GM12892 (cell line): ENCODE results near the gene HMCN2.

Source experiments
- DNase-seq: peaks from one replicate; pipeline ENCODE4 v3.0.0; 2011; ENCODE audit not compliant: insufficient read length
- FAIRE-seq: peaks from 2 replicates; lab custom pipeline; 2011; peaks lifted over from hg19 to GRCh38; lab: Jason Lieb, UNC
- POLR2A ChIP-seq: IDR thresholded peaks from 2 replicates; pipeline ENCODE4 v1.6.1; 2011; ENCODE audit warnings: low read depth, low read length, control low read depth
- POLR2AphosphoS5 ChIP-seq: IDR thresholded peaks from 2 replicates; pipeline ENCODE4 v1.6.1; 2011; ENCODE audit warnings: low read depth, low read length, control low read depth
- TAF1 ChIP-seq: IDR thresholded peaks from 2 replicates; pipeline ENCODE4 v1.6.1; 2011; ENCODE audit warnings: low read depth, mild to moderate bottlenecking, control low read depth, low read length, borderline replicate concordance

Gene HMCN2

DNA sequence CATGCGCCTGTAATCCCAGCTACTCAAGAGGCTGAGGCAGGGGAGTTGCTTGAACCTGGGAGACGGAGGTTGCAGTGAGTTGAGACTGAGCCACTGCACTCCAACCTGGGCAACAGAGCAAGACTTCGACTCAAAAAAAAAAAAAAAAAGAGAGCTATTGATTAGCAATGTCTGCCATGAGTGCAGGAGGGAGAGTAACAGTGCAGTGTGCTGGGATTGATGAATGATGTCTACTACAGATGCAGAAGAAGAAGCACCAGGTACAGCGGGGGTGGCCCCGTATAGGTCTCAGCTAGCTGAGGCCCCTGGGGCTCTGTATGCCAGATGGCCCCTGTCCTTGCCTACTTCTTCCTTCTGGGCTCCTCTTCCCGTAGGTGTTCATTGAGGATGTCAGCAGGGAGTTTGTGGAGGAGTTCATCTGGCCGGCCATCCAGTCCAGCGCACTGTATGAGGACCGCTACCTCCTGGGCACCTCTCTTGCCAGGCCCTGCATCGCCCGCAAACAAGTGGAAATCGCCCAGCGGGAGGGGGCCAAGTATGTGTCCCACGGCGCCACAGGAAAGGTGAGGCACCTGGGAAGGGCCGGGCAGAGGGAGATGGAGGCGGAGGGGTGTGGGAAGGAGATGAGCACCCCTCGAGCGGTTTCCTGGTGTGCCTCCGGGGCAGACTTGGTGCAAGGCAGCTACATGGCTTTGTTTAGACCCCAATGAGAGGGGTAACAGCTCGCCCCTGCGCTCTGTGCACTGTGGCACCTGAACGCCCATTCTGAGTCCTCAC is 192.7 kb downstream of the HMCN2 start:
- TF ChIP-seq TAF1 (no peak), POLR2A (no peak), POLR2AphosphoS5 (no peak)
- no peak for DNase-seq
- no peak for FAIRE-seq

GRCh38 chr9:130458804-130459067 is 193.2 kb downstream of the HMCN2 start:
- DNase-seq (no peak), FAIRE-seq (no peak)
- TF ChIP-seq POLR2A, result no peak
- no peak for TF ChIP-seq POLR2AphosphoS5
- no peak for TF ChIP-seq TAF1

- TF ChIP-seq TAF1 (no peak), POLR2A (no peak), POLR2AphosphoS5 (no peak)
- DNase-seq, result no peak
- FAIRE-seq, result no peak
Observed at GRCh38 chr9:130459151-130459550, 193.6 kb downstream of the HMCN2 start.

DNA sequence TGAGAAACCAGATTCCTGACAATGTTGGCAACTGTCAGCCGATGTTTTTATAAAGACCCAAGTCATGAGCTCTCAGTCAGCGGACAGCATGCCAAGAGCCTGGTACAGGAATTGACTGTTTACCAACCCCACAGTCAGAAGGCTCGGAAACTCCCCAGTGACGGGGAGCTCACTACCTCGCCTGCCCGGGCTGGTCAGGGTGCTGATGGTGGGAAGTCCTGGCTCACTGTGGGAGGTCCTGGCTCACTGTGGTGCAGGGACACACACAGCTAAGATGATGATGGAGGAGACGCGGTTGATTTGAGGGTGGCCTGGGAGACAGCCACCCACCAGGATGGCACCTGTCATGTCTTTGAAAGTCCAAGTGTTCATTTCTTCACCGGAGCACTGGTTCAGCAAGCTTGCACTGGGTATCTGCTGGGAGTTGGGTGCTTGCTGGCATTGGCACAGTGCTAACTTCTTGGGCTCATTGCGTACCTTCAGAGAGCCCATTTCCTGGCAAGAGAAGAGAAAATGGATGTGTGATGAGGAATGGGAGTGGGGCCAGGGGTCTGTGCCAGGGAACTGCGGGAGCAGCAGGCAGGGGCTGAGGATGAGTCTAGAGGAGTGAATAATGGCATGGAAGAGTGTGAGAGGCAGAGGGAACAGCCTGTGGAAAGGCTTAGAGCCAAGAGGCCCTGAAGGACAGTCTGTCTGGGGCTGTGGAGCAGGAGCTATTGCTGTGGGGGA is 194.5 kb downstream of the HMCN2 start:
- no peak for TF ChIP-seq POLR2AphosphoS5
- TF ChIP-seq TAF1, result no peak
- no peak for TF ChIP-seq POLR2A
- FAIRE-seq (no peak), DNase-seq (no peak)

DNA sequence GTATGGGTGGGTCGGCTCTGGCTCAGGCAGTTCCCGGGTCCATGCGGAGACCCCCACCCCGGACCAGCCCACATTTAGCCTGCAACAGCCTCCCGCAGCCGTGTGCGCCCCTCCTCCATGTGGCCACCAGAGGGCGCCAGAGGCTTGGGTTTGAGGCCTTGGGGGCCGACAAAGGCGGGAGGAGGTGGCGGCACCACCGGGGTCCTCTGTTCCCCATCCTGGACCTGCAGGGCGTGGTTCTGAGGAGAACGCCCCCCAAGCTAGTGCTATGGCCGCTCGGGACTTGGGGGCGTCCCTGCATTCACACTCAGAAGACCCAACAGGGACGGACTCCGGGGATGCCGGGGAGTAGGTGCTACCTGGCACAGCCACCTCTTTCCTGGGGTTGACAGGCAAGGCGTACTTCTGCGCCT is 195.7 kb downstream of the HMCN2 start:
- TF ChIP-seq POLR2A (no peak), TAF1 (no peak), POLR2AphosphoS5 (no peak)
- DNase-seq (peak; percentile 88), FAIRE-seq (peak; percentile 90)

GRCh38 chr9:130461731-130462130 is 196.2 kb downstream of the HMCN2 start:
- DNase-seq, result no peak

GRCh38 chr9:130462685-130463540 is 197.4 kb downstream of the HMCN2 start:
- DNase-seq (no peak), FAIRE-seq (no peak)
- TF ChIP-seq POLR2A (no peak), TAF1 (no peak), POLR2AphosphoS5 (no peak)

More at GRCh38 chr9:130461731-130462130, 196.2 kb downstream of the HMCN2 start:
- FAIRE-seq, result no peak
- TF ChIP-seq TAF1 (no peak), POLR2A (no peak), POLR2AphosphoS5 (no peak)

GRCh38 chr9:130463763-130464745 is 198.5 kb downstream of the HMCN2 start:
- DNase-seq (no peak), FAIRE-seq (no peak)
- TF ChIP-seq POLR2A (no peak), TAF1 (no peak), POLR2AphosphoS5 (no peak)

DNA sequence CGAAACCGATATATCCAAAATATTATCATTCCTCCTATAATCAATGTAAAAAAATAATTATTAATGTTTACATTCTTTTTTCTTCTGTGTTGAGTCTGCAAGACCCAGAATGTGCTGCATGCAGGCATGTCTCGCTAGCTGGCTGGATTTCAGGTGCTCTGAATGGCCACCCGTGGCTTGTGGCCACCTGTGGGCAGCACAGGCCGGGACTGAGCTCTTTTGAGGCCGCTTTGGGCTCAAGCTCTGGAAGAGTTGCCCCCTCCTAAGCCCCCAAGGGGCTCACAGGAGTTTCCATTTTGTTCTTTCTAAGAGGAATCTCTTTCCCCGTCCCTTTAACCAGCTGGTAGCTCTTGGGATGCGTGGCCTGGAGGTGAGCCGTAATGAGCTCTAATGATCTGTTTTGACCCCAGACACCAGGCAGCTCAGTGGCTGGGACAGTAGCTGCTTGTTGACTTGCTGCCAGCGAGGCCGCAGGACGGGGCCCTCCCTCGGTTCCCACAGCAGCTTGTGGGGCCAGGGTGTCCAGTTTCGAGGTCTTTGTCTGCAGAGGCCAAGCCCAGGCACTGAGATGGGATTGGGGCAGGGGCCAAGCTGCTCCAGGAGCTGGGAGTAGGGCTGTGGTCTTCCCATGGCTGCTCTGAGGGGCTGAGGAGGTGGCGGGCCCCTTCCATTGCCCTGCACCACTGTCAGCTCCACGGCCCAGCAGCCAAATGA is 200.0 kb downstream of the HMCN2 start:
- FAIRE-seq (no peak), DNase-seq (no peak)
- no peak for TF ChIP-seq TAF1
- TF ChIP-seq POLR2AphosphoS5, result no peak
- no peak for TF ChIP-seq POLR2A

DNA sequence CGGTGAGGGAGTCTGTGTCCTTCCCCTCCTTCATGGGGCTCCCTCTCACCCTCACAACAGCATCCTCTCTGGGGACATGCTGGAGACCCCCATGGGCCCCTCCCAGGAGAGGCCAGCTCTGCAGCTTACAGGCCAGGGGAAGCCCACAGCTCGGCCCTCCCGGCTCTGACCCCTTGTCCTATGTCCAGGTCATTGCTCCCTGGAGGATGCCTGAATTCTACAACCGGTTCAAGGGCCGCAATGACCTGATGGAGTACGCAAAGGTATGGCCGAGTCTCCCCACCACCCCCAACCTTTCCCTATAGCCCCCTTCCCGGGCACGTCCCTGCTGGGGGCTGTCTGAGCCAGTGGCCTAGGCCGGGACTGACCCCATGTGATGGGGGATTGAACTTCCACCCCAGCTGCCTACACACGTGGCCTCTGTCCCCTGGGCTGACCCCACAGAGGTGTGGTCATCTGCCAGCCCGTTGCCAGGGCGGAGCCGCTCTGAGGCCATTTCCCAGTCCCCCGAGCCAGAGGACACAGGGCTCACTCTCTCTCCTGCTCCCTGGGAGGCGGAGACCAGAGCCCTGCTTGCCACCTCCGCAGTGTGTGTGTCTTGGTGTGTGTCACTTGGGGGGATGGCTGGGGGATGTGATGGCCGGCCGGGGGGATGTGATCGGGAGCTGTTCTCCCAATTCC is 201.1 kb downstream of the HMCN2 start:
- TF ChIP-seq POLR2A, result no peak
- no peak for FAIRE-seq
- DNase-seq, result no peak

DNA sequence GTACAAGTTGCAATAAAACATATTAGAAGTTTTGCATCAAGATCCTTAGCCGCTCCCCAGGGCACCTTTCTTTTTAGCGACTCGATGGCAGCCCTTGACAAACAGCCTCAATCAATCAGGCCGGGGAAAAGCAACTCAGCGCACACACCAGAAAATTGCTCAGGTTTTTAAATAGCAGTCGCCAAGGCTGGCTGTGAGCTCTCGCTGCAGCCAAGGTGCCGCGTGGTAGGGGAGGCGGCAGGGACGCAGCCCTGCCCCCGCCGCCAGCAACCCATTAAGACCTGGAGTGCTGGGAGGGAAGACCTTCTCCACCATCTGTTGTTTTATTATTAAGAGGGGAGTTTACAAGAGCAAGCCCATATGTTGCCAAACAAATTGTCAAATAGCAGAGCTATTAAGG is 201.8 kb downstream of the HMCN2 start:
- DNase-seq, result no peak
- FAIRE-seq, result no peak
- no peak for TF ChIP-seq POLR2A
- no peak for TF ChIP-seq POLR2AphosphoS5
- no peak for TF ChIP-seq TAF1
